Activated naive CD8-positive, alpha-beta T cell treated with anti-CD3 and anti-CD28 coated beads, Interleukin-2, amount 50 U/mL, for 24 hours (primary cell): ENCODE results near the gene ULBP3.
"Not testable (repeated sequence)": the region's sequence is repeated elsewhere in the genome, so short reads cannot be mapped to it uniquely, and the experiment has no call there.

Experiments
- ATAC-seq: fragments of 150-1000 bp; cut with Tn5 transposase; one replicate; pipeline ENCODE4 v1.10.0; 2021
- DNase-seq: peaks from one replicate; pipeline ENCODE4 v3.0.0; 2021
- H3K27ac Mint-ChIP-seq: one replicate; pipeline ENCODE4 v1.8.0; 2021; ENCODE audit warnings: mild to moderate bottlenecking, mixed read lengths
- H3K27me3 Mint-ChIP-seq: one replicate; pipeline ENCODE4 v1.8.0; 2021; ENCODE audit warnings: mixed read lengths
- H3K36me3 Mint-ChIP-seq: one replicate; pipeline ENCODE4 v1.8.0; 2021; ENCODE audit warnings: low read depth, mixed read lengths
- H3K4me1 Mint-ChIP-seq: one replicate; pipeline ENCODE4 v1.8.0; 2021; ENCODE audit warnings: mixed read lengths
- H3K4me3 Mint-ChIP-seq: one replicate; pipeline ENCODE4 v1.8.0; 2021; ENCODE audit warnings: mild to moderate bottlenecking, moderate library complexity, mixed read lengths
- H3K9me3 Mint-ChIP-seq: one replicate; pipeline ENCODE4 v1.8.0; 2021; ENCODE audit warnings: mixed read lengths

The ULBP3 gene

GRCh38 chr6:150024021-150024420 is 44.9 kb downstream of the ULBP3 start:
- H3K9me3 Mint-ChIP-seq, DNase-seq, H3K4me3 Mint-ChIP-seq, ATAC-seq, H3K27ac Mint-ChIP-seq, H3K36me3 Mint-ChIP-seq: not testable (repeated sequence)
- Mint-ChIP-seq H3K27me3 (peaks cover 71% of the 10 kb centered on the region), H3K4me1 (peaks cover 20% of the 10 kb centered on the region)

GRCh38 chr6:150021870-150022269 is 47.1 kb downstream of the ULBP3 start:
- H3K36me3 Mint-ChIP-seq, H3K27ac Mint-ChIP-seq, ATAC-seq, H3K9me3 Mint-ChIP-seq, DNase-seq, H3K4me3 Mint-ChIP-seq: not testable (repeated sequence)
- Mint-ChIP-seq H3K27me3 (peaks cover 72% of the 10 kb centered on the region), H3K4me1 (peaks cover 14% of the 10 kb centered on the region)

- Mint-ChIP-seq H3K4me3 (no peak overlapping the region), H3K36me3 (no peaks in the 10 kb centered on the region), H3K9me3 (no peaks in the 10 kb centered on the region), H3K27me3 (peaks cover 64% of the 10 kb centered on the region), H3K4me1 (peaks cover 17% of the 10 kb centered on the region), H3K27ac (no peak overlapping the region)
- DNase-seq (no peak), ATAC-seq (no peak)
Measured at GRCh38 chr6:150018846-150019580, 49.9 kb downstream of the ULBP3 start.

DNA sequence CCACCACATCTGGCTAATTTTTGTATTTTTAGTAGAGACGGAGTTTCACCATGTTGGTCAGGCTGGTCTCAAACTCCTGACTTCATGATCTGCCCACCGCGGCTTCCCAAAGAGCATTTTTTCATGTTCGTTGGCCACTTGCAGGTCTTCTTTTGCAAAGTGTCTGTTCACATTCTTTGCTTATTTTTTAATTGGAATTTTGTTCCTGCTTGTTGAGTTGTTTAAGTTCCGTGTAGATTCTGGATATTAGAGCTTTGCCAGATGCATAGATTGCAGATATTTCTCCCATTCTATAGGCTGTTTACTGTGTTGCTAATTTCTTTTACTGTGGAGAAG is 51.8 kb downstream of the ULBP3 start:
- Mint-ChIP-seq H3K4me1 (peaks cover 21% of the 10 kb centered on the region), H3K27me3 (peaks cover 72% of the 10 kb centered on the region)
- H3K4me3 Mint-ChIP-seq, H3K27ac Mint-ChIP-seq, ATAC-seq, H3K9me3 Mint-ChIP-seq, H3K36me3 Mint-ChIP-seq, DNase-seq: not testable (repeated sequence)

DNA sequence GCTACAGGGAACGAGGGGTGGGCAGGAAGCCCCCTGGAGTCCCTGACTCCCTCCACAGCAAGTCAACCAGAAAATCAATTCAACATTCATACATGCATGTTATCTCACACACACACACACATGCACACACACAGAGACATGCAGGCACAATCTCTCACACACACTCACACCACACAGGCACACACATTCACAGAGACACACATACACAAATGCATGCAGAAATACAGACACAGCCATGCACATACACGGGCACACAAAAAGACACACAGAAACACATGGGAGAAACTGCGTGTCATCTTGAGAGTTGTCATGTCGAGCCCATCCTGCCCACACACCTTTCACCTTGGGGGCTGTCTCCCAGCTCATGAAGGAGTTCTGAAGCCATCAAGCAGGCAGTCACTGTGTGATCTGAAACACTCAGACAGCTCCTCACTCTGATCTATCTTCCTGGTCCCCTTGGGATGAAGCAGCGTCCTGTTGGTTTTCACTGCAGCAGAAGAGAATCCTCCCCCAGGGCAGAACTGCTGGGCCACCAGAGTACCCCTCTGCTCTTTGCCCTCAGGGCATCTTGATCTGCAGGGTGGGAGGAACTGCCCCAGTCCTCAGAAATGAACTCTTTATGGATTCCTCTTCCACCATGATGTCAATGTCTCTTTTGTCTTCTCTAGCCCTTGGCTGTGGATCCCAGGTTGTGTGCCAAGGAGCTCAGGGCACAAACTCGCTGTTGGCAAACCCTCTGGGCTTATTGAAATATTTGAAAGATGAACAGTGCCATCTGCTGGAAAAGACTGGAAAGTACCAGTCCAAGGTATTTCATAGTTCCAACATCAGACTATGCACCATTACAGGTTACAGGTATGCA is 52.4 kb downstream of the ULBP3 start:
- Mint-ChIP-seq H3K4me3 (no peak overlapping the region), H3K9me3 (no peaks in the 10 kb centered on the region), H3K4me1 (peaks cover 21% of the 10 kb centered on the region), H3K36me3 (no peaks in the 10 kb centered on the region), H3K27ac (no peak overlapping the region), H3K27me3 (peaks cover 73% of the 10 kb centered on the region)
- ATAC-seq, result peak; percentile 70
- peak; percentile 39 for DNase-seq

GRCh38 chr6:150015281-150016001 is 53.5 kb downstream of the ULBP3 start:
- Mint-ChIP-seq H3K4me1 (peaks cover 21% of the 10 kb centered on the region), H3K27me3 (peaks cover 76% of the 10 kb centered on the region)
- not testable (repeated sequence) for H3K9me3 Mint-ChIP-seq, H3K36me3 Mint-ChIP-seq, H3K4me3 Mint-ChIP-seq, H3K27ac Mint-ChIP-seq
- ATAC-seq (peak; percentile 66), DNase-seq (peak; percentile 18)

GRCh38 chr6:150014623-150015280 is 54.2 kb downstream of the ULBP3 start:
- Mint-ChIP-seq H3K4me1 (peaks cover 21% of the 10 kb centered on the region), H3K27me3 (peaks cover 81% of the 10 kb centered on the region)
- not testable (repeated sequence) for H3K27ac Mint-ChIP-seq, ATAC-seq, H3K4me3 Mint-ChIP-seq, H3K9me3 Mint-ChIP-seq, H3K36me3 Mint-ChIP-seq, DNase-seq

- ATAC-seq, DNase-seq: not testable (repeated sequence)
- peaks cover 21% of the 10 kb centered on the region for H3K4me1 Mint-ChIP-seq
Measured at GRCh38 chr6:150013785-150014622, 54.9 kb downstream of the ULBP3 start.

DNA sequence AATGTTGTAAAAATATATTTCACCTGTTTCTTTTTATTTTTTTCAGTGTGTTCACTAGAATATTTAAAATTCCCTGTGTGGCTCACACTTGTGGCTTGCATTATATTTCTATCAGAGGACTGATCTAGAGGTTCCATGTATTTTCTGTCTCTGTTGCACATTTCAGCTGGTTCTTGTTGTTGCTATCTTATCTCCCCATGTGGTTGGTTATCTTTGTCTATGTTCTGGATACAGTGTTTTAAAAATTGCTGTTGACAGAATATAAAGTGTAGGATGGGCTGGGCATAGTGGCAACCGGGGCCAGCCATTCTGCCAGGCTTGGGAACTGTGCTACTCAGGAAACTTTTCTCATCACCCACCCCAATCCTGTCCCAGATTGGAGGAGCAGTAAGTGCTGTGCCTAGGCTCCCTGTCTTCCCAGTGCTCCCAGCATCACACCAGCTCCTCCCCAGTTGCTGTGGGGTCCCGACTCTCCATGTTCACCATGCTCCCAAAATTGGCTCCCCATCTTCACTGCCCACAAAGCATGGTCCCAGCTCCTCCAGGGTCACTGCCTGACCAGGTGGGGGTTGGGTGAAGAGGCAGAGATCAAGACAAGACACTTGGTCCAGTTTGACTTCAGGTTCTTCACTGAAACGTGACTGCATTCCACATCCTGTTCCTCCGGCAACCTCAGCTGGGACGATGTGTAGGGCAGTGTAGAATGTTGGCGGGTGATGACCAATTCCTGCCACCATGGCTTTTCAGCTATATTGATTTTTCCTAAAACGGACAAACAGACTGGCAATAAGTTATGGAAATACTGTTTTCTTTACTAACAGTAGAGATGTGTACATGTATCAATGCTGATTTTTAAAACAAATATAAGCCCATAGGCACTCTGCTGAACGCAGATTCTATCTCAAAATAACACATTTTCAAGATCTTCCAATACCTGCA is 55.8 kb downstream of the ULBP3 start:
- not testable (repeated sequence) for ATAC-seq, H3K4me3 Mint-ChIP-seq, H3K9me3 Mint-ChIP-seq, H3K36me3 Mint-ChIP-seq, DNase-seq, H3K27ac Mint-ChIP-seq
- H3K4me1 Mint-ChIP-seq, result peaks cover 26% of the 10 kb centered on the region
- H3K27me3 Mint-ChIP-seq, result peaks cover 83% of the 10 kb centered on the region

More at GRCh38 chr6:150013785-150014622, 54.9 kb downstream of the ULBP3 start:
- H3K4me3 Mint-ChIP-seq, H3K9me3 Mint-ChIP-seq, H3K36me3 Mint-ChIP-seq: not testable (repeated sequence)
- H3K27me3 Mint-ChIP-seq, result peaks cover 84% of the 10 kb centered on the region
- H3K27ac Mint-ChIP-seq, result peak overlapping the region; percentile 23
